GM19467 (cell line): ENCODE results near the gene PCDH1.

Experiments
- ATAC-seq: cut with Tn5 transposase; IDR thresholded peaks from one replicate; pipeline ENCODE4 v1.9.1; 2021; ENCODE audit warnings: mild to moderate bottlenecking, moderate library complexity; ENCODE audit not compliant: unreplicated experiment

Gene PCDH1

DNA sequence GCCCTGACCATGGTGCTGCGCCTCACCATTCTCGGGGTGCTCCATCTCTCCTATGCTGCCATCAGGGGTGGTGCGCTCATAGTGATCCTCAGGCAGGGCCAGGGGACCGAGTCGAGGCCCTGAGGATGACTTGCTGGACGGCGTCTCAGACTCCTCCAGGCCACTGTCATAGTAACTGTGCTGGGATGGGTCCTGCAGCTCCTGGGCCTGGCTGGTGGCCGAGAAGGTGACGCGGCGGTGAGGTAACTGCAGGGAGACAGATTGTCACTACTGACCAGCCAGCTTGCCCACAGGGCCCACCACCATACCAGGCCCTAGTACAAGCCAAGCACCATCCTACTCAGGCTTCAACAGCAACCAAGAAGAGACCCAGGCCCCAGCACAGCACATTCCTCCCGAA is 21.0 kb downstream of the PCDH1 start:
- no peak for ATAC-seq

DNA sequence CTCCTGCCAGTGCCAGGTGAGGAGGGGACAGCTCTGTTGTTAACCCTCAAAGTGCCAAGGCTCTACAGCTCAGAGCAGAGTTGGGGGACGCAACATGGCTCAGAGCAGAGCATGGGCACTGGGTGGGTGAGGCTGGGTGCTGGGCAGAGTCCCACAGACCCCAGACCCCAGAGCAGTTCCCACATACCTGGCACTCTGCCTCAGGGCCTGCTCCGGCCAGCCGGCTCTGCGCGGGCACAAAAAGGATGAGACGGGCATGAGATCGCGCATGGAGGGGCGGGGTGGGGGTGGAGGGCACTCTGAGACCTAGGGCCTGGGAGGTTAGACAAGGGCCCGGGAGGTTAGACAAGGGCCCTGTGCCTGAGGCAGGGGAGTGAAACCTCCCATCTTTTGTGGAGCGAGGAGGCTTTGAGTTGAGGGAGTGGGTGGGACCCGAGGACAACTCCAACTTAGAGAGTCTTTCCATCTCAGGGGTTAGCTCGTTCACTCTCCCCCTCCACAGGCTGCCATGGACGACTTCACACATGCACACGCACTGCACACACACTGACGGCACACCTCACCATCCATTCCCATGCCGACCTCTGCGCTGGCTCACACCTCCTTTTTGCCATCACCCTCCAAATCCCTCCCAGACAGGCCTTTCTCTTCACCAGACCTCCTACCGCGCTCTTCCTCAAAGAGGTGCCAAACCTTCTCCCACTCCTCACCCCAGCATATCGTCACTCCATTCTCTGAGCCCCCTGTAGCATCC is 22.0 kb downstream of the PCDH1 start:
- no peak for ATAC-seq

- no peak for ATAC-seq
Observed at GRCh38 chr5:141855265-141856036, 22.8 kb downstream of the PCDH1 start.

DNA sequence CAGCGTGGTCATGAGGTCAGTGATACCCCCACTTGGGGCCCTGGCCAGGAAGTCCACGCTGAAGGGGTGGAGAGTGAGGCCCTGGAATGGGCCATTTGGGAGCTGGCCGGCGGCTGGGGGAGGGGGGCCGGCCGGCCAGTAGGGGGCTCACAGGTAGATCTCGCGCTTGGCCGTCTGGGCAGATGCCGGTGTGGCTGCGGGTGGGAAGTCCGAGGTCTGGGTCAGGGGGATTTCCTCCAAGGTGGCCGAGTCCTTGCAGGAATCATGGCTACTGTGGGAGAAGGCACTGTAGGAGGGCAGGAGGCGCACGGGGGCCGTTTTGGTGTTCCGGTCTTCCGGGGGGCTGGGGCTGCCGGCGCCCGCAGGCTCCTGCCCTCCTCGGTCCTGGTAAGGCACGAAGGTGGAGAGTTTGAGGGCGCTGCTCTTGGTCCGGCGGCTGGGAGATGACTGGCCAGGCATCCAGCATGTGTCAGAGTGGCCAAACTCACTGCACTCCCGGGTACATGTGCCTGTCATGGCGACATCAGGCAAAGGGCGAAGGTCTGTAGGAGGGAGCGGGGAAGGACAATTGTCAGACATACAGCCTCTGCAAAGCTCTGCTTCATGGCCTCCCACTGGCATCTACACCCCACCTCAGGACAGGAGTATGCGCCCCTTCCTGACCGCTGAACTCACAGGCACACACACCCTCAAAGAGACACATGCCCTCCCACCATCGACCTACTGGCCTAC is 24.1 kb downstream of the PCDH1 start:
- no peak for ATAC-seq

DNA sequence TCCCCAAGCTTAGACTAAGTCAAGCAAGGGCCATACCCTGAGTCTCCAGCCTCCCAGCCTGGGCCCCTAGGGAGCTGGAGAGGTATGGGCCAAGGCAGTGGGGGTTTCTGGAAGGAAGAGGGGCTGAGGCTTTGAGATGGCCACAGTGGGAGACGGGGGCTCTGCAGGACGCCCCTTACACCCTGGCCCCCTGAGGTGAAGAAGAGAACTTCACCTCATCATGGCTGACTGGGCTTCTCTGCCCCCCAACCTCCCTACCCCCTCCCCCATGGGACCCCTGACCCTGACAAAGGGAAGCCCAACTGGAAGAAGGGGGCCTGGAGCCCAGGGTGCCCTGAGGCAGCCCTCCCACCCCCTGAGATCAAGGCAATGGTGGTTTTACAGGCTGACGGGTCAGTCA is 25.8 kb downstream of the PCDH1 start:
- no peak for ATAC-seq

- no peak for ATAC-seq
Observed at GRCh38 chr5:141851195-141851874, 26.9 kb downstream of the PCDH1 start.

DNA sequence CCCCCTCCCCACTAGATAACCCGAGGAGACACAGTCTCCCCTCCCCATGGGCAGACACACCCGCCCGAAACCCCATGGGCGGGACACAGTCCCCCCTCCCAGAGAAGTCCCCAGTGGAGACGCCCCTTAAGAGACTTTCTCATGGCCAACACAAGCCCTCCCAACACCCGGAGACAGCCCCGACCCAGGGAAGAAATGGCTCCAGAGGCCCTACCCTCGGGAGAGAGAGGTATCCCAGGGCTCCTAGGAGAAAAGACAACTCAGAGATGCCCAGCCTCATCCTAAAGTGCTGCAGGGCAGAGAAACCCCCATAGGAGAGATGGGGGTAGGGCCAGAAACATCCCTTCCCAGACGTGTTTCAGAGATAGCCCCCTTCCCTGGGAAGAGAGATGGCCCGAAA is 27.4 kb downstream of the PCDH1 start:
- no peak for ATAC-seq

DNA sequence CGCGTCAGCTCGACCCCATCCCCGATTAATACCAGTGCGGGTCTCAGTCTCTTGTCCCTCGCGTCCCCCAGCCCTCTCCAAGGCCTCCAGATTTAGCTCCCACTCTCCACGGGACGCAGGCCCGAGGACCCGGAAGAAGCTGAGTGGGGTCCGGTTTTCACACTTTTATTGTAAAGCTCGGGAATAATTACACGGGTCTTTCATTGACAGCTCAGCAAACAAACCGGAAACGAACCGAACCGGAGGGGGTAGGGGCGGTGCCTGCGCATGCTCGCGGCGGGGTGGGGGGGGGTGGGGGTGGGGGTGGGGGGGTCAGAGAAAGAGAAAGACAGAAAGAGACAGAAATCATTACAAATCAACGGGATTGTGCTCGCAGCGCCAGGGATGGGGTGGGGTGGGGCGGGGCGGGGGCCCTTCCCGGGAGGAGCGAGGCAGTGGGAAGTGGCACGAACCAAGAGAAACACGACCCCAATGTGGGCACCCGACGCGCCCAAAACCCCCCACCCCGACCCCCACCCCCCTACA is 27.9 kb downstream of the PCDH1 start:
- no peak for ATAC-seq

GRCh38 chr5:141849415-141850243 is 28.6 kb downstream of the PCDH1 start:
- ATAC-seq: peak; percentile 69

- peak; percentile 18 for ATAC-seq
Observed at GRCh38 chr5:141848744-141849414, 29.3 kb downstream of the PCDH1 start.

GRCh38 chr5:141846031-141846430 is 32.2 kb downstream of the PCDH1 start:
- no peak for ATAC-seq

GRCh38 chr5:141845371-141845851 is 32.8 kb downstream of the PCDH1 start:
- ATAC-seq: no peak

DNA sequence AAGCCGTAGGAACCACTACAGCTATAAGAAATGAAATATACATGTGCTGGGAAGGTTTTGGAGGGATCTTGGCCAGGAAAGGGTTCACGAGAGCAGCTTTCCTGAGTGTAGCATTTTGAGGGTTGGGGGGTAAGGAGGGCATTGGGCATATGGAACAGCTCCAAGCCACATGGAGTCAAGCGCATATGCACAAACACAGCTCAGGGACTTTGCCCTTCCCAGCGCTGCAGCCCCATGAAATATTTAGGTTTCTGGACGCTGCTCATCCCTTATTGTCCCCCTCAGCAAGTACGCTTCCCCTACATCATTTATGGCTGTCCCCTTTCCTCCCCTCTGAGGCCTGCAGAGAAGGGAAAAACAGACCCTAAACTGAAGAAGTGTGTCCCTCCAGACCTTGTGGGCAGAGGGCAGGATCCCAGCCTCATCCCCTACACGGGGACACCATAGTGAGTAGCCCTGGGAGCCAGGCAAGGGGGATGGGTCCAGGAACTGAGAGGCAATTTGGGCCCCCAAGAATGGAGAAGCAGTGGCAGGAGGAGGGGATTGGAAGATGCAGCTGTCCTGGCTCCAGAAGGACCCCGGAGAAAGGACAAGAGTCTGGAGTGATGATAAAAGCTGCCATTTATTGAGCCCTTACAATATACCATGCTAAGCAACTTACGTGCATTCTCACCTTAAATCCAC is 33.7 kb downstream of the PCDH1 start:
- no peak for ATAC-seq

DNA sequence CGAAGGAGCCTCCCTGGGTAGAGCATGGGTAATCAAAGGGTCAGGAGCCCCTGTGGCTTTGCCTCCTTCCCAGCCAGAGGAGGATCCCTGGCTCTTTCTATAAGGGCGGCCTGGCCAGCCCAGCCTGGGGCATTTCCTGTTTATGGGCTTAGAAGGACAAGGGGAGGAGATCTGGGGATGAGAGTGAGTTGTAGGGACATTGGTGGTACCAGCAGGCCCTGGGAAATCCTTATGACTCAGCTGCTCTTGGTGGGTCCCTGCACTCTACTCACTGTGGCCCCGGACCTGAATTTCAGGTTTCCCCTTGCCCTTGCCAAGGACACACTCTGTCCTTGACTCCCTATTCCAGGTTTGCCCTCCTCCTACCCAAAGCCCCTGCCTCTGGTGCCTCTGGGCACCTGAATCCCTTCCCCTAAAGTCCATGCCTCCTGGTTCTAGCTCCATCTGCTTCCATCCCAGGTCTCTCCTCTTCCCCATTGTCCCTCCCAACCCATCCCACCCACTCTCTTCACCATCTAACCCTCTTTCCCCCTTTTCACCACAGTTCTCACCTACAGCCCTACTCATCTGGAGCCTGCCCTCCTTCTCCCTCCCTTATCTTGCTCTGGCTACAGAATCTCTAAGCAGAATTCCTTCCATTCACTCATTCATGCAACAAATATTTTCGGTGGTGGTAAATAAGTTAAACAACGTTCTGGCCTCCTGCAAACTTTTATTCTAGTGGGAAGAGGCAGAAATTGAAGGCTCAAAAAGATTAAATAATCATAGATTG is 34.9 kb downstream of the PCDH1 start:
- ATAC-seq: no peak

DNA sequence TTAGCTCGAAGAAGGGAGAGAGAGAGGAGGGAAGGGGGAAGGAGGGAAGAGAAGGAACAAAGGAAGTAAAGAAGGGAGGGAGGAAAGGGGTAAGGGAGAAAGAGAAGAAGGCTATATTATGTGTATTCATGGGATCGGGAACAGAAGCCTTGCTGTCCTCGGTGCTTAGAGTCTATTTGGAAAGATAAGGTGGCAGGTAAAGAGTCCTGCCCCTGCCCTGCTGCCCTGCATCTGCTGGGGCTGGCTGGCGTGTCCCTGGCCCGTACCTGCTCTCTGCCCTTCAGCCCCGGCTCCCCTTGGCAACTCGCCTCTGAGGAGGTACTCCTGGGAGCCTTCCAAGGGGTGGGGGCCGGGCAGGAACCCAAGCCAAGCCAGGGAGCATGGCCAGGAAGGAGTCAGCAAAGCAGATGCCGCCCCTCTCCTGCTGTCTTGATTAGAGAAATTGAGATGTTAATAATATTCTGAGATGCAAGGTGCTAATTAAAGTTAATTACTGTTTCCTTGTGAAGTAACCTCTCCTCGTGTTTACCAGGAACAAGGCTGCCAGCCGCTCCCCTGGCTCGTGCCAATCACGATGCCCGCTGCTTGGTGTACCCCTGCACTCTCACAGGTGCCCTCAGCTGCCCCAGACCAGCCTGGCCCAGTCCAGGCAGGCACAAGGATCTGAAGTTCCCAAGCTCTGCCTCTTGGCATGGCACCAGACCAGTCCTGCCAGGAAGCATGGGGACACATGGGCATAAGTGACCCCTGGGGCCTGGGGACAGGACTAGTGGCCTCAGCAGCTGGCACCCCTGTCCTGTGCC is 36.6 kb downstream of the PCDH1 start:
- no peak for ATAC-seq

- ATAC-seq: no peak
Observed at GRCh38 chr5:141840826-141841360, 37.3 kb downstream of the PCDH1 start.

DNA sequence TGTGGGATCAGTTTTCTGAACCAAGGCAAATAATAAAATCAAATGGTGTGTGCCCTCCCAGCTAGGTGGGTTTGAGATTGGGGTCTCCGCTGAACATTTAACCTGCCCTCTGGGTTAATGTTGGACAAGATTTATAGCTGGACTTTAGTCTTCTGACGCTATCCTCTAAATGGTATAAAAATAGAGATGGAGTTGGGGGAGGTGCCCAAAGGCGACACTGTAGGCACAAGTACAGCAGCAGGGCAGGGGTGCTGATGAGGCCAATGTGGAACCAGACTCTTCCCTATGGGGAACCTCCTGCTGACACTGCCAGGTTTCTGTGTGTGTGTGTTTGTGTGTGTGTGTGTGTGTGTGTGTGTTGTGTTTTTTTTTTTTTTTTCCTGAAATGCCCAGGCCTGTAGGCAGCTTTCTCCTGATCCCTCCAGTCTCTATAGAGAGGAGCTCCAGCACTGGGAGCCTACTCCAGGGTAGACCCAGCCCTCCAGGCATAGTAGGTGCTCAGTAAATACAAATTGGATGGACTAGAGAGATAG is 37.9 kb downstream of the PCDH1 start:
- ATAC-seq: no peak
